GM12878 (cell line): Measurements from ENCODE around the gene SLC39A11. TPM values are rescaled to one million over a fixed set of nuclear protein-coding genes. Genes with fewer than 3 reads are reported as not detected.

Source experiments
- ATAC-seq: fragments of 200-7000 bp; cut with Tn5 transposase; 3 replicates; pipeline ENCODE4 v1.9.1; 2020; ENCODE audit warnings: mild to moderate bottlenecking, moderate library complexity
- BruUV-seq: library from RNA; stranded (reverse); fragments of 400-500 nt; replicated peaks from 2 replicates; lab custom pipeline; 2021; lab: Mats Ljungman, UMichigan
- CTCF ChIA-PET: fragments of 300-600 bp; sonication (Branson Sonifier 250); formaldehyde crosslinking; extraction: SDS; loops from one replicate; lab custom pipeline; 2021; ENCODE audit warnings: inconsistent platforms; lab: Yijun Ruan, JAX
- POLR2A ChIA-PET: fragments of 350-600 bp; formaldehyde crosslinking; extraction: SDS; loops from one replicate; lab custom pipeline; 2021; ENCODE audit warnings: inconsistent platforms; lab: Charles Lee
- RAD21 ChIA-PET: fragments of 300-600 bp; sonication (Branson Sonifier 250); formaldehyde crosslinking; loops from one replicate; lab custom pipeline; 2023; ENCODE audit warnings: antibody characterized with exemption; ENCODE audit not compliant: unreplicated experiment; lab: Charles Lee
- SMC1A ChIA-PET: fragments of 300-600 bp; sonication (Branson Sonifier 250); formaldehyde crosslinking; loops from one replicate; lab custom pipeline; 2023; ENCODE audit not compliant: unreplicated experiment, uncharacterized antibody; lab: Charles Lee
- DNase-seq: peaks from one replicate; pipeline ENCODE4 v3.0.0-alpha.2; 2011; ENCODE audit warnings: low read depth, low spot score
- FAIRE-seq: peaks from 3 replicates; lab custom pipeline; 2011; peaks lifted over from hg19 to GRCh38; lab: Jason Lieb, UNC
- H2AFZ ChIP-seq: 2 replicates; pipeline ENCODE4 v1.6.0; 2011; ENCODE audit warnings: low read depth, low read length, control low read depth; ENCODE audit not compliant: control insufficient read depth
- H3K27ac ChIP-seq: 2 replicates; pipeline ENCODE4 v1.5.1; 2011; ENCODE audit warnings: control low read depth; ENCODE audit not compliant: control insufficient read depth, insufficient read depth
- H3K27me3 ChIP-seq, 2 experiments: replicated peaks in 1 of 2; 2 replicates each; pipeline versions ENCODE4 v1.6.0 to v1.6.1; 2011; ENCODE audit warnings: low read length in 1 of 2; ENCODE audit not compliant: control insufficient read depth in 2 of 2, insufficient read depth in 2 of 2
- H3K36me3 ChIP-seq, 2 experiments: 2 replicates each; pipeline ENCODE4 v1.5.1; 2011; ENCODE audit warnings: low read length in 1 of 2; ENCODE audit not compliant: control insufficient read depth in 2 of 2, insufficient read depth in 2 of 2
- H3K4me1 ChIP-seq: 2 replicates; pipeline ENCODE4 v1.6.1; 2011; ENCODE audit warnings: mild to moderate bottlenecking, low read length, moderate library complexity, mixed read lengths; ENCODE audit not compliant: control insufficient read depth, insufficient read depth
- H3K4me2 ChIP-seq: 2 replicates; pipeline ENCODE4 v1.6.0; 2011; ENCODE audit warnings: control low read depth; ENCODE audit not compliant: control insufficient read depth, insufficient read depth
- H3K4me3 ChIP-seq: fragments of 200-600 bp; sonication (generic); 2 replicates; pipeline ENCODE4 v1.5.1; 2016
- H3K79me2 ChIP-seq: 2 replicates; pipeline ENCODE4 v1.6.0; 2011; ENCODE audit warnings: low read length; ENCODE audit not compliant: control insufficient read depth, insufficient read depth
- H3K9ac ChIP-seq: 2 replicates; pipeline ENCODE4 v1.8.0; 2011; ENCODE audit warnings: low read length, control low read depth, mixed read lengths; ENCODE audit not compliant: control insufficient read depth, insufficient read depth
- H3K9me3 ChIP-seq: replicated peaks from 3 replicates; pipeline ENCODE4 v1.5.1; 2011; ENCODE audit warnings: mild to moderate bottlenecking, low read length; ENCODE audit not compliant: control insufficient read depth, insufficient read depth
- H4K20me1 ChIP-seq: 2 replicates; pipeline ENCODE4 v1.6.0; 2011; ENCODE audit not compliant: control insufficient read depth, insufficient read depth
- BCL11A ChIP-seq: IDR thresholded peaks from 2 replicates; pipeline ENCODE4 v1.6.1; 2011; ENCODE audit warnings: low read depth, low read length
- BRCA1 ChIP-seq: IDR thresholded peaks from 2 replicates; pipeline ENCODE4 v1.6.1; 2011; ENCODE audit warnings: low read depth, low read length, improper control_type of control experiment
- CHD4 ChIP-seq: fragments of 200-600 bp; sonication (generic); IDR thresholded peaks from 2 replicates; pipeline ENCODE4 v1.6.1; 2016; ENCODE audit warnings: mild to moderate bottlenecking
- IRF4 ChIP-seq: IDR thresholded peaks from 2 replicates; pipeline ENCODE4 v1.6.1; 2011; ENCODE audit warnings: low read depth, low read length
- IRF5 ChIP-seq: fragments of 450-650 bp; IDR thresholded peaks from 2 replicates; pipeline ENCODE4 v1.6.1; 2017; ENCODE audit warnings: borderline replicate concordance
- JUNB ChIP-seq: IDR thresholded peaks from 2 replicates; pipeline ENCODE4 v1.6.1; 2016; ENCODE audit warnings: antibody characterized with exemption, mild to moderate bottlenecking
- LARP7 ChIP-seq: fragments of 450-650 bp; IDR thresholded peaks from 2 replicates; pipeline ENCODE4 v1.6.1; 2017; ENCODE audit warnings: mild to moderate bottlenecking
- POLR2A ChIP-seq: IDR thresholded peaks from 2 replicates; pipeline ENCODE4 v1.6.1; 2011; ENCODE audit warnings: low read depth, mild to moderate bottlenecking, low read length
- RELB ChIP-seq: fragments of 450-650 bp; IDR thresholded peaks from 2 replicates; pipeline ENCODE4 v1.6.1; 2017; ENCODE audit warnings: low read depth, mild to moderate bottlenecking, moderate library complexity
- RUNX3 ChIP-seq: IDR thresholded peaks from 2 replicates; pipeline ENCODE4 v1.6.1; 2012; ENCODE audit warnings: low read length, inconsistent platforms
- TAF1 ChIP-seq: IDR thresholded peaks from 2 replicates; pipeline ENCODE4 v1.6.1; 2011; ENCODE audit warnings: mild to moderate bottlenecking, low read depth, low read length, borderline replicate concordance
- ZNF24 ChIP-seq: fragments of 450-650 bp; IDR thresholded peaks from 2 replicates; pipeline ENCODE4 v1.6.1; 2017; ENCODE audit warnings: antibody characterized with exemption, mild to moderate bottlenecking
- WGBS: methylation state at CpG from one replicate; pipeline ENCODE4 v1.1.6; 2016; ENCODE audit warnings: low lambda C conversion rate; ENCODE audit not compliant: insufficient replicate concordance, insufficient coverage; ENCODE audit errors: missing lambda C conversion rate; 5-methylcytosine and 5-hydroxymethylcytosine counted together
- in situ Hi-C: fragments of 300-500 bp; cut with MboI; formaldehyde crosslinking; loops from 9 replicates; pipeline ENCODE4 v1.14.3; 2018; ENCODE audit warnings: mixed read lengths
- intact Hi-C: fragments of 100-400 bp; cut with micrococcal nuclease; formaldehyde crosslinking; loops from one replicate; pipeline ENCODE4 v1.14.2; 2022; ENCODE audit not compliant: unreplicated experiment
- polyA plus RNA-seq, 11 experiments: library from polyadenylated mRNA; depleted of rRNA in 4 of 11; unstranded in 6 of 11; stranded (reverse) in 5 of 11; fragments of >200 nt; fragmentation: Nextera tagmentation in 4 of 11; fragmentation: Illumina TruSeq in 1 of 11; extraction: Ambion mirVana in 4 of 11; extraction: Trizol in 1 of 11; gene quantifications; 1 replicate in 1 of 11; 2 replicates in 10 of 11; pipeline versions ENCODE4 v1.2.1 to v1.2.3, GENCODE V29; 2011 to 2016; ENCODE audit warnings: inconsistent platforms in 2 of 11, missing spikeins in 2 of 11, low read depth in 1 of 11
- total RNA-seq, 4 experiments: library from RNA; depleted of rRNA in 3 of 4; stranded (reverse); fragments of >200 nt in 3 of 4; fragmentation: Illumina TruSeq in 1 of 4; extraction: Trizol in 1 of 4; gene quantifications; 2 replicates each; pipeline versions ENCODE4 v1.2.1 to v1.2.3, GENCODE V29; 2013 to 2021

Gene SLC39A11
- total and polyA plus RNA-seq, 10 of the 15 experiments (the other 5 are each of a cell fraction or from before 2014, with no cell fraction given) = 8.6 to 23.8 (median 14.0) TPM

DNA sequence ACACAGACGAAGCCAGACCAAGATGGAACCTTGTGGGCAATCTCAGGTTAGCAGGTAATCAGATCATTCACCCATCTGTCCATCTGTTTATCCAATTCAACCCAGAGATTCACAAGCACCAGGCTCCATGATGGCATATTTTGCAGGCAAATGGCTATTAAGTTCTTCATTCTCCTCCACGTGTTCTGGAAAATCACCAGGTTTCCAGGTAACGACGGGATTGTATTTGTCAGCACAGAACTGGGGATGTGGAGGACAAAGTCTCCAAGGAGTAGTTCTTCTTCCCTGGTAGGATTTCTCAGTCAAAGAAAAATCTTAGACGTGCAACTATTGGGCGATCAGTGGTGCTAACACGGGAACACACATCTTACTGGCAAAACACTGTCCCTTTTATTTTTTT, 368.8 kb downstream of the SLC39A11 start:
- H3K4me3 ChIP-seq = no peak overlapping the region
- ATAC-seq = no peak
- no peaks in the 10 kb centered on the region for H3K9me3 ChIP-seq
- no peaks in the 10 kb centered on the region for H3K79me2 ChIP-seq
- no peak overlapping the region for H3K9ac ChIP-seq
- WGBS = 97% methylated on average over 7 of the region's 7 CpGs
- ChIA-PET POLR2A (interaction anchor here (0.6 to 0.7 kb wide), 2 partner anchors 104 to 509 kb away, joined by 3 to 10 read pairs; a partner anchor contains a TSS), CTCF (interaction anchor here (1.0 to 6.7 kb wide), 9 partner anchors 11 to 525 kb away, joined by 3 to 527 read pairs (median 50); partner anchors contain the start of gene COG1), RAD21 (interaction anchor here (1.0 to 6.1 kb wide), 4 partner anchors 163 to 465 kb away, joined by 3 to 271 read pairs (median 92); partner anchors contain the start of gene SSTR2), SMC1A (interaction anchor here (0.6 to 6.2 kb wide), 8 partner anchors 26 to 528 kb away, joined by 3 to 349 read pairs (median 42); no protein-coding TSS in a partner anchor)
- H3K4me1 ChIP-seq = peaks cover 30% of the 10 kb centered on the region
- no peak overlapping the region for H3K27ac ChIP-seq
- H2AFZ ChIP-seq = no peak overlapping the region
- no peaks in the 10 kb centered on the region for H3K36me3 ChIP-seq
- no peak overlapping the region for H3K4me2 ChIP-seq
- no peak for DNase-seq
- H4K20me1 ChIP-seq = no peaks in the 10 kb centered on the region
- FAIRE-seq = no peak
- in situ Hi-C loops (no loop called here), intact Hi-C loops (no loop called here)
- no peaks in the 10 kb centered on the region for H3K27me3 ChIP-seq
- BruUV-seq = no TSS peak
- TF ChIP-seq JUNB = no peak
- no peak for TF ChIP-seq IRF5
- TF ChIP-seq BCL11A = no peak
- no peak for TF ChIP-seq POLR2A
- TF ChIP-seq TAF1 = no peak
- no peak for TF ChIP-seq LARP7
- TF ChIP-seq RELB = no peak
- no peak for TF ChIP-seq CHD4
- no peak for TF ChIP-seq ZNF24
- no peak for TF ChIP-seq RUNX3
- TF ChIP-seq BRCA1 = no peak
- no peak for TF ChIP-seq IRF4
- TF ChIP-seq, all 136 proteins: peak for 0
